Measurements from ENCODE around the gene GUCA1C. TPM values are rescaled to one million over a fixed set of nuclear protein-coding genes. Genes with fewer than 3 reads are reported as not detected.

The GUCA1C gene
- total and polyA plus RNA-seq, 9 of the 15 experiments (the other 6 are each of a cell fraction or from before 2014, with no cell fraction given), result not detected

- in situ Hi-C loops (cut with MboI), result no loop called here
- no peak overlapping the region for H2AFZ ChIP-seq (ENCODE audit: low read depth, low read length)
- ChIA-PET CTCF (ENCODE audit: low intra/inter-chr PET ratio) (no interaction called here), POLR2A (no interaction called here)
- H3K9me3 ChIP-seq (replicated peaks; ENCODE audit: control insufficient read depth, insufficient read depth, low read depth, low read length), result no peaks in the 10 kb centered on the region
- FAIRE-seq, result no peak
- no peak overlapping the region for H3K27ac ChIP-seq (ENCODE audit: extremely low read depth, low read depth, low read length)
- no peaks in the 10 kb centered on the region for H3K9me1 ChIP-seq (ENCODE audit: control insufficient read depth, insufficient read depth, low read length)
- H3K27me3 ChIP-seq (ENCODE audit: control insufficient read depth in 2 of 2, insufficient read depth in 2 of 2, low read length in 2 of 2), result no peaks in the 10 kb centered on the region
- intact Hi-C loops (cut with micrococcal nuclease), result no loop called here
- no peaks in the 10 kb centered on the region for H3K36me3 ChIP-seq (ENCODE audit: control insufficient read depth, insufficient read depth, low read length)
- H3K4me1 ChIP-seq (replicated peaks in 1 of 2; ENCODE audit: control insufficient read depth in 2 of 2, insufficient read depth in 2 of 2, low read length in 2 of 2), result no peaks in the 10 kb centered on the region
- no peak for TF ChIP-seq ETV1 (tag; conservative IDR thresholded peaks at IDR 0.05; ENCODE audit: low read depth)
- no peak for TF ChIP-seq PREB (CRISPR knock-in tag; IDR thresholded peaks at IDR 0.05)
- no peak for TF ChIP-seq SREBF2 (CRISPR knock-in tag; IDR thresholded peaks at IDR 0.05)
- no peak for TF ChIP-seq HDAC8 (tag; IDR thresholded peaks at IDR 0.05)
- no peak for TF ChIP-seq KAT7 (CRISPR knock-in tag; IDR thresholded peaks at IDR 0.05; ENCODE audit: borderline replicate concordance)
- no peak for TF ChIP-seq KDM2B (CRISPR knock-in tag; IDR thresholded peaks at IDR 0.05)
- no peak for TF ChIP-seq ZNF589 (CRISPR knock-in tag; IDR thresholded peaks at IDR 0.05; ENCODE audit: low read depth)
- TF ChIP-seq CTBP1 (IDR thresholded peaks at IDR 0.05; ENCODE audit: borderline replicate concordance), result no peak
- TF ChIP-seq MTA1 (IDR thresholded peaks at IDR 0.05; ENCODE audit: borderline replicate concordance), result no peak
- H3K4me3 ChIP-seq, result no peak overlapping the region
- H3K79me2 ChIP-seq (ENCODE audit: control insufficient read depth, insufficient read depth, low read length), result no peaks in the 10 kb centered on the region
- no TSS peak for BruUV-seq (replicated peaks)
- H3K9ac ChIP-seq (ENCODE audit: insufficient read depth in 1 of 2, low read depth in 2 of 2, low read length in 2 of 2), result no peak overlapping the region
- no peak overlapping the region for H3K4me2 ChIP-seq (ENCODE audit: insufficient read depth, low read length)
- no peaks in the 10 kb centered on the region for H4K20me1 ChIP-seq (replicated peaks; ENCODE audit: control insufficient read depth, insufficient read depth, low read length)
- DNase-seq (ENCODE audit: extremely low read depth in 1 of 4, low spot score in 3 of 4), result no peak
- no peak for ATAC-seq
Measured at GRCh38 chr3:108882762-108883161, 70.9 kb downstream of the GUCA1C start.

All from K562 (cell line).